Hepatocyte (in vitro differentiated cells): Measurements from ENCODE around the gene CEP112.

ENCODE experiments used
- EZH2 ChIP-seq: fragments of 200-600 bp; sonication (generic); IDR thresholded peaks from 2 replicates; pipeline ENCODE4 v1.6.1; 2016; ENCODE audit warnings: antibody characterized with exemption, mild to moderate bottlenecking, borderline replicate concordance
- EZH2phosphoT487 ChIP-seq: fragments of 200-600 bp; sonication (generic); IDR thresholded peaks from one replicate; pipeline ENCODE4 v1.6.1; 2018; ENCODE audit warnings: antibody characterized with exemption, mild to moderate bottlenecking, low read depth, moderate library complexity; ENCODE audit not compliant: unreplicated experiment, severe bottlenecking
- TF ChIP-seq, protein P1 (sequence below): fragments of 200-600 bp; sonication (generic); IDR thresholded peaks from 2 replicates; pipeline ENCODE4 v1.5.1; 2016; ENCODE audit warnings: antibody characterized with exemption, mild to moderate bottlenecking; ENCODE audit not compliant: poor library complexity

DNA sequence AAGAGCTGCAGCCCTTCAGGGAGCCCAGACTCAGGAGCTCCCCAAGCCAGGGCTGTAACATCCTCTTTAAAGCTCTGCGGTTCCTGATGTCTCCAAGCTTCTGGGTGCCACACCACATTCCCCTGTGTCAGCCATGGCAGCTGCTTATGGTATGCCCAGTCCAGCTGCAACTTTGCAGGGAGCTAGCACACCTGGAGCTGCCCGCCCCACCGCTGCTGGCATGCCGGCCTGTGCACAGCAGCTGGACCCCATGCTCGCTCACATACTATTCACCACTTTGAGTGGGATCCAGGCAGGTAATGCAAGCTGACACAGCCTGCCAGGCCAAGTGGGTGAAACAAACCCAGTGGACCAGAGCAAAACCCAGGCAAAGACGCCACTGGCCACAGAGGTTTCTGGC lies 324.9 kb downstream of the CEP112 start:
- TF ChIP-seq, protein P1, sequence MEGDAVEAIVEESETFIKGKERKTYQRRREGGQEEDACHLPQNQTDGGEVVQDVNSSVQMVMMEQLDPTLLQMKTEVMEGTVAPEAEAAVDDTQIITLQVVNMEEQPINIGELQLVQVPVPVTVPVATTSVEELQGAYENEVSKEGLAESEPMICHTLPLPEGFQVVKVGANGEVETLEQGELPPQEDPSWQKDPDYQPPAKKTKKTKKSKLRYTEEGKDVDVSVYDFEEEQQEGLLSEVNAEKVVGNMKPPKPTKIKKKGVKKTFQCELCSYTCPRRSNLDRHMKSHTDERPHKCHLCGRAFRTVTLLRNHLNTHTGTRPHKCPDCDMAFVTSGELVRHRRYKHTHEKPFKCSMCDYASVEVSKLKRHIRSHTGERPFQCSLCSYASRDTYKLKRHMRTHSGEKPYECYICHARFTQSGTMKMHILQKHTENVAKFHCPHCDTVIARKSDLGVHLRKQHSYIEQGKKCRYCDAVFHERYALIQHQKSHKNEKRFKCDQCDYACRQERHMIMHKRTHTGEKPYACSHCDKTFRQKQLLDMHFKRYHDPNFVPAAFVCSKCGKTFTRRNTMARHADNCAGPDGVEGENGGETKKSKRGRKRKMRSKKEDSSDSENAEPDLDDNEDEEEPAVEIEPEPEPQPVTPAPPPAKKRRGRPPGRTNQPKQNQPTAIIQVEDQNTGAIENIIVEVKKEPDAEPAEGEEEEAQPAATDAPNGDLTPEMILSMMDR: no peak
- no peak for TF ChIP-seq EZH2phosphoT487
- TF ChIP-seq EZH2: no peak
